Activated effector memory CD4-positive, alpha-beta T cell treated with Interleukin-2 at 50 U/mL for 16 hours (primary cell): Measurements from ENCODE around the gene GLIS1.

ENCODE experiments used
- DNase-seq: peaks from one replicate; pipeline ENCODE4 v3.0.0-alpha.2; 2020

Gene GLIS1

GRCh38 chr1:53689736-53690326 lies 49.1 kb downstream of the GLIS1 start:
- DNase-seq: no peak

- no peak for DNase-seq
Observed at GRCh38 chr1:53689223-53689622, 49.7 kb downstream of the GLIS1 start.

GRCh38 chr1:53688381-53689102 lies 50.4 kb downstream of the GLIS1 start:
- no peak for DNase-seq

GRCh38 chr1:53687901-53688300 lies 51.1 kb downstream of the GLIS1 start:
- DNase-seq: no peak

- DNase-seq: no peak
Observed at GRCh38 chr1:53687426-53687825, 51.5 kb downstream of the GLIS1 start.

- no peak for DNase-seq
Observed at GRCh38 chr1:53686965-53687267, 52.0 kb downstream of the GLIS1 start.

- no peak for DNase-seq
Observed at GRCh38 chr1:53686091-53686964, 52.6 kb downstream of the GLIS1 start.

GRCh38 chr1:53685272-53686051 lies 53.5 kb downstream of the GLIS1 start:
- DNase-seq: no peak

- no peak for DNase-seq
Observed at GRCh38 chr1:53684741-53685140, 54.2 kb downstream of the GLIS1 start.

- DNase-seq: no peak
Observed at GRCh38 chr1:53683986-53684740, 54.8 kb downstream of the GLIS1 start.

- DNase-seq: no peak
Observed at GRCh38 chr1:53682881-53683280, 56.1 kb downstream of the GLIS1 start.

GRCh38 chr1:53681977-53682685 lies 56.8 kb downstream of the GLIS1 start:
- no peak for DNase-seq

- DNase-seq: no peak
Observed at GRCh38 chr1:53681351-53681976, 57.5 kb downstream of the GLIS1 start.

GRCh38 chr1:53680868-53681267 lies 58.1 kb downstream of the GLIS1 start:
- DNase-seq: no peak

GRCh38 chr1:53678938-53679825 lies 59.8 kb downstream of the GLIS1 start:
- no peak for DNase-seq

GRCh38 chr1:53678507-53678906 lies 60.5 kb downstream of the GLIS1 start:
- no peak for DNase-seq

GRCh38 chr1:53678046-53678445 lies 60.9 kb downstream of the GLIS1 start:
- DNase-seq: no peak

- no peak for DNase-seq
Observed at GRCh38 chr1:53677486-53677885, 61.5 kb downstream of the GLIS1 start.

- no peak for DNase-seq
Observed at GRCh38 chr1:53672785-53673184, 66.2 kb downstream of the GLIS1 start.

- DNase-seq: no peak
Observed at GRCh38 chr1:53672243-53672642, 66.7 kb downstream of the GLIS1 start.
